GM23338 (cell line): ENCODE results near the gene SETD4.

Experiments used
- CREB1 ChIP-seq: fragments of 250-450 bp; sonication (Bioruptor Pico); IDR thresholded peaks from 2 replicates; pipeline ENCODE4 v1.5.0; 2020; ENCODE audit warnings: low read depth, mild to moderate bottlenecking, moderate library complexity
- CTCF ChIP-seq, 2 experiments: fragments of 200-600 bp in 1 of 2; sonication (generic) in 1 of 2; conservative IDR thresholded peaks; 2 replicates each; pipeline versions ENCODE4 v1.5.1 to v1.6.1; 2016 to 2017; ENCODE audit warnings: antibody characterized with exemption in 2 of 2, low read depth in 2 of 2, mild to moderate bottlenecking in 2 of 2, moderate library complexity in 1 of 2
- EZH2 ChIP-seq: fragments of 200-600 bp; sonication (generic); IDR thresholded peaks from one replicate; pipeline ENCODE4 v1.8.0; 2017; ENCODE audit warnings: antibody characterized with exemption, mild to moderate bottlenecking, low read depth; ENCODE audit not compliant: unreplicated experiment
- EZH2phosphoT487 ChIP-seq: fragments of 200-600 bp; sonication (generic); IDR thresholded peaks from one replicate; pipeline ENCODE4 v1.8.1; 2018; ENCODE audit warnings: antibody characterized with exemption; ENCODE audit not compliant: unreplicated experiment
- NANOG ChIP-seq: IDR thresholded peaks from 2 replicates; pipeline ENCODE4 v1.6.1; 2016; ENCODE audit warnings: antibody characterized with exemption, borderline replicate concordance
- POLR2AphosphoS5 ChIP-seq: IDR thresholded peaks from 2 replicates; pipeline ENCODE4 v1.6.1; 2016; ENCODE audit warnings: antibody characterized with exemption, low read depth

GRCh38 chr21:36047139-36047538 lies 13.2 kb downstream of the SETD4 start:
- TF ChIP-seq CTCF (conservative IDR thresholded peaks at IDR 0.05; ENCODE audit: low read depth in 2 of 2) (peak; percentile 22 to 39; a peak in 3 of 4 replicates), NANOG (no peak), POLR2AphosphoS5 (no peak), EZH2 (no peak), CREB1 (CRISPR knock-in tag) (no peak), EZH2phosphoT487 (no peak)
